HuH-7 (cell line): ENCODE data around the gene GLDC.
A peak's percentile ranks its signal among the peaks of the same experiment; 100 is the strongest.

Experiments used
- DNase-seq: peaks from one replicate; pipeline ENCODE4 v3.0.0; 2011; ENCODE audit warnings: low spot score

Gene GLDC

DNA sequence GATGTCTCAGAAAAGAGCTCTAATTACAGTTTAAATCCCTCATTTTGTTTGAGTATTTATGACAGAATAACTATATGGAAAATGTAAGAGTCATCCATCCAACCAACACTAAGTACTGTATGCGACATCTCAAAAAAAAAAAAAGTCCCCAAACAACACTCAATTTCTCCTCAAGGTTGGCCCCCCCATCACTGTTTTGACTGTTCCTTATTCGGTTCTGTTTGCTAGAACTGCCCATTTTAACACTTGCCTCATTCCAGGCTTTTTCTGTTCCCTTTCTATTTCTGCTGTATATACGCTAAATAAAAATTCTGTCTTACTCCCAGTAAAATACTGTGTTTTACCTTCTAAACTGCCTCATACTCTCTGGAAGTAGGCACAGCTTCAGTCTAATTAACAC, 25.2 kb downstream of the GLDC start:
- DNase-seq = no peak

DNA sequence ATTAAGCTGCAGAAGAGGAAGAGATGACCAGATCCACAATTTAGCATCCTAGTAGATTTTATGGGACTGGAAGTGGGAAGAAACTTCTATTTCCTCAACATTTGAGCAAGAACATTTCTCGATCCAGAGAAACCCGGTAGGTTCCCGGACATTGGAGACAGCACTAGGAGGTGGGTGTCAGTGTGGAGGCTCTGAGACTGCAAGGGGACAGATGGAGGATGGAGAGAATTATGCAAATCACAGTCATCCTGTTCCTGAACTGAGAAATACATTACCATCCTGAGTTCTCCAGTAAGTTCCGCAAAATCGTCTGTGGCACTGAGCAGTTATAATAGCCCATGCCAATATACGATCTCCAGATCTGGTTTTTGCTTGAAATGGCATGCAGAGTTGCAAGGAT, 25.6 kb downstream of the GLDC start:
- DNase-seq = no peak

DNA sequence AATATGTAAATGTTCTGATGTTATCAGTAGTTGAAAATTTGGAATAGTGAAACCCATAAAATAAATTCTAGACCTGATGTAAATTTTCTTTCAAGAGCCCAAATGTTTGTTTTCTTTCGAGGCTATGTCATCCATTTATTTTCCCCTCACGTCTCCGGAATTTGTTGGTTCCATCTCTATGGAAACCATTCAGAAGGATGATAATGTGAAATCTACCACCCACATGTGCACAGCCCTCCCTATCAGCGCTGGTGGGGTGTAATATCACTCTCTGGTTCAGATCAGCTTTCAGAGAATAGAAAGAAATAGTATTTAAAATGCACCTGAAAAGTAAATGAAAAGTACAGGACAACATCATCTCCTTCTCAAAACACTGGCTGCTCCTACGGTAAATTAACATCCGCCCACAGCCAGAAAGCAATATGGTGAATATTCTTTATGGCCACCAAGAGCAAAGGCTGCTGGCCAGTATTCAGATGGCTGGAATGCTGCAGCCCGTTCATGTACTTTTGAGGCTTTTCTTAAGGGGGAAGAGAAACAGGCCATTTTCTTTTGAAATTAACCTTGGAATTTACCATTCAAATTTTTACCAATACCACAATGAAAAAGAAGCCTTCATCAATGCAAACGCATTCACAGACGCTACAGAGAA, 28.5 kb downstream of the GLDC start:
- no peak for DNase-seq

DNA sequence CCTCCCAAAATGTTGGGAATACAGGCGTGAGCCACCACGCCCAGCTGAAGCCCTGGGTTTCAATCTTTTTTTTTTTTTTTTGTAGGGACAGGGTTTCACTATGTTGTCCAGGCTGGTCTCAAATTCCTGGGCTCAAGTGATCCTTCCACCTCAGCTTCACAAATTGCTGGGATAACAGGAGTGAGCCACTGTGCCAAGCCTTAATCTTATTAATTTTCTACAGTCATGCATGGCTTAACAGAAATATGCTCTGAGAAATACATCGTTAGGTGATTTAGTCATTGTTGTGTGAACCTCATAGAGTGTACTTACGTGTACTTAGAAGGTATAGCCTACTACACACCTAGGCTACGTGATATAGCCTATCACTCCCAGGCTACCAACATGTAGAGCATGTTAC, 31.0 kb downstream of the GLDC start:
- no peak for DNase-seq

DNA sequence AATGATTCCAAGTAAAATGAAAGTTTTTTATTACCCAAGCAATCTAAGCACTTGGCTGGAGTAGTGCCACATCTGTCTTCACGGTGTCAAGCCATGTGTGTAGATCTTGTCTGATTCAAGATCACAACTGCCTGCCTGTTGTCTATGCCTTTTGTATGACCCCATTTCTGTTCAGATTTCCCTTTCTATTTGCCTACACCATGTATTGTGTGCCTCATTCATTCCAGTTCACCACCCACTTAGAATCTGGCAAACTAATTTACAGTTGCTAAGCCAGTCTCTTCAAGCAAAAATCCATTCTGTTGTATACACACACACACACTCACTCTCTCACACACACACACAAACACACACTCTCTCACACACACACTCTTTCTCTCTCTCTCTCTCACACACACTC, 33.7 kb downstream of the GLDC start:
- DNase-seq = no peak

DNA sequence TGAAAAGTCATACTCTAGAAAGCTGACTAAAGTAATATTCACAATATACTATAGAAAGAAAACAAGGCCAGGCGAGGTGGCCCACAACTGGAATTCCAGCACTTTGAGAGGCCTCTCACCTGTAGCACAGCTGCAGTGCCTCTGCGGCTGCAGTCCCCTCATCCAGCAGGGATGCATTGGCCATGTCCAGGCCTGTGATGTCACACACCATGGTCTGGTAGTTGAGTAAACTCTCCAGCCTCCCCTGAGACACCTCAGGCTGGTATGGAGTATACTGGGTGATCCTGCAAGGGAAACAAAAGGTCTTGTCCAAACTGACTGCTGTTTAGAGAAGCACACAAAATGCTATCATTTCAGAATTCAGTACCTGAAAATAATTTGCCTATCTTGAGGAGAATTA, 35.5 kb downstream of the GLDC start:
- DNase-seq = no peak

DNA sequence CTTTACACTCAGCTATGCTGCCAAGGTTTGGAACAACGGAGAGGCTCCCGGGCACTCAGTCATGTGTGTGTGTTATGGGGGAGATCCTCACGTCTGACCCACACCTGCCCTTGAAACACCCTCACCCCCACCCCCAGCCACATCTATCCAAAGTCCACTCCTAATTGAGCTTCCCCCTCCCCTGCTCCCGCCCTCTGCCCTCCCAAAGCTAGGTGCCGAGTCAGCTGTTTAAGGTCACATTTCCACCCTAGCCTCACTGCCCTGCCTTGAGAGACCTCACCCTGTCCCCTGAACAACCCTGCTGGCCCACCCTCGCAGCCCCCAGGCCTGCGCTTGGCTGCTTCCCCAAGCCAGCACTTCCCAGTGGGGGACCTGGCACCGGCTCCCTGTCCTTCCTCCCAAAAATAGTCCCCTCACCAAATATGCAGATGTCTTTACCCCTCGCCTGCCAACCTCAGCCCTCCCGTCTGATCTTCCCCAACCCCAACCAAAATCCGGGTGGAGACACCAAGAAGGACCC, 36.0 kb downstream of the GLDC start:
- no peak for DNase-seq

DNA sequence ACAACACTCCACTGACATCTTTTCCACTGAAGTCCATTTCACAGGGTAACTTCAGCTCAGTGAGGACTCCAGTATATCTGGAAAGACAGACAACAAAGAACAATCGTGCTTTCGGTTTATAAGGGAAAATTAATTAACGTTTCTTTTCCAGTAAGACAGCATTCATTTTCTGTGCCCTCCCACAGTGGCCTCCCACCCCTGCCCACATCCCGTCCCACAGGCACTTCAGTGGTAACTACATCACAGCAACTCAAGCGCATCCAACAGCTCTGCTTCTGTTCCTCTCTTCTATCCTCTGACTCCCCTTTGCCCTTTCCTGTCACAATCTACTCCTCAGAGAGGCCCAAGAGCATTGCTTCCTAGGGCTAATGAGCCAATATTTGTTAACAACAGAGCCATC, 40.3 kb downstream of the GLDC start:
- DNase-seq = no peak

DNA sequence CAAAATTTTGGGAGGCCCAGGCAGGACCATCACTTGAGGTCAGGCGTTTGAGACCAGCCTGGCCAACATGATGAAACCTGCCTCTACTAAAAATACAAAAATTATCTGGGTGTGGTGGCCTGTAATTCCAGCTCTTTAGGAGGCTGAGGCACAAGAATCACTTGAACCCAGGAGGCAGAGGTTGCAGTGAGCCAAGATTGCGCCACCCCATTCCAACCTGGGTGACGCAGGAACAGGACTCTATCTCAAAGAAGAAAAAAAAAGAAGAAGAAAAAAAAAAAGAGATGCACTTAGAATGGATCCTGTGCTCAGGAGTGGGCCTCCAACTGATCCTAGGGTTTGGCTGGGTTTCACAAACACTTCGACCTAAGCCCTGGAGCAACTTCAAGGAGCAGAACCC, 45.1 kb downstream of the GLDC start:
- no peak for DNase-seq

DNA sequence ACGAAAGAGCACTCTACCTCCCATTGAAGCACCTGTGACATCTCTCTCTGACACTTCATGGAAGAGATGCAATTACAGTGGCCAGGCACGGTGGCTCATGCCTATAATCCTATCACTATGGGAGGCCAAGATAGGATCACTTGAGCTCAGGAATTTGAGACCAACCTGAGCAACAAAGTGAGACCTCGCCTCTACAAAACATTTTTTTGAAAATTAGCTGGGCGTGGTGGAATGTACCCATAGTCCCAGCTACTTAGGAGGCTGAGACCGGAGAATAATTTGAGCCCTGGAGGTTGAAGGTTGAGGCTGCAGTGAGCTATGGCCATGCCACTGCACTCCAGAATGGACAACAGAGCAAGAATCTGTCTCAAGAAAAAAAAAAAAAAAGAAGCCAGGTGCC, 45.5 kb downstream of the GLDC start:
- DNase-seq = no peak

DNA sequence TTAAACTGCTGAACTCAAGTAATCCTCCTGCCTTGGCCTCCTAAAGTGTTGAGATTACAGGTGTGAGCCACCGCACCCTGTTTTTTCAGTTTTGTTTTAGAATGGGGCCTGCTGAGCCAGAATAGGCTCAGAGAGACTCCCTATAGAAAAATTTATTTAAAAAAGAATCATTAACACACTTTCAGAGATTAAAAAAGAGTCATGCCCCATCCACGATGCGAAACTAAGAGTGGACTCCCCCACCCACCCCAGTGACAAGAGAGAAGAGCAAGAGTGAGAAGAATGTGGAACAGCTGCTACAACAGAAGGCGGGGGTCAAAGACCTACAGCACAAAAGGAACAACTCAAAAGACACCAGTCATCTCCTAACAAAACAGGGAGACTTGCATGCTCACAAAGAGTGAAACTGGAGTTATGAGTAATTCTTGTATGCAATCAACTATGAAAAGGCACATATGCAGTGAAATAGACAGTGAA, 47.2 kb downstream of the GLDC start:
- DNase-seq = no peak

DNA sequence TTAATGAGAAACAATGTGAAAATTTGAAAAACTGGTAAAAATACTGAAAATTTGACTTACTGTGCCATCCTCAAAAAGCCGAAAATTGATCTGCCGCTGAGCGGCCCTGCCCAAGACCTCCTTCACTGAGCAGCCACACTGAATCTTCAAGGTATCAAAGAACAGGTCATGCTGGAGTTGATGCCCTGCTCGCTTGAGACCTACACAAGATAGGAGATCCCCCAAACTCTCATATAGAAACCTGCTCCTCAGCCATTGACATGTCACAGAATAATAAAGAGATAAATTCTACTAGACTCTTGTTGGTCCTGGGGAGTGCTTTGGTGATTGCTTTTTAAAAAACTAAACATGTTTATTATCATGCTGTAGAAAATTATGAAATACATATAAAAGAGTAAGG, 52.7 kb downstream of the GLDC start:
- no peak for DNase-seq

DNA sequence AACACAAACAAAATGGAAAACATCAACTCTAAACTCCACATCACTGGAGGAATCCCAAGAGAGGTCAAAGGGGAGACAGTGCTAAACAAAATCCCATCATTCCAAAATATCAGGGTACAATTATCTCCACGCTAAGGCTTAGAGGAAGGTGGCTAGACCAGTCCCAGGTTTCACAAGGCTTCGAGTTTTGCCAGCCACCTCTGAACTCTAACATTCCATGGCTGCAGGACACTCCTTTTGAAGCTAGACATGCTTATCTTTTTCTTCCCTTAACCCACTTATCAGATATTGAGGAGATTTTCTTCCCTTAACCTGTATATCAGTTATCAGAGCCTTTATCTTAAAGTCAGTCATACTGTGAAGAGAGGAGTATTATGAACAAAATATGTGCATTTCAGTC, 53.3 kb downstream of the GLDC start:
- DNase-seq = no peak

DNA sequence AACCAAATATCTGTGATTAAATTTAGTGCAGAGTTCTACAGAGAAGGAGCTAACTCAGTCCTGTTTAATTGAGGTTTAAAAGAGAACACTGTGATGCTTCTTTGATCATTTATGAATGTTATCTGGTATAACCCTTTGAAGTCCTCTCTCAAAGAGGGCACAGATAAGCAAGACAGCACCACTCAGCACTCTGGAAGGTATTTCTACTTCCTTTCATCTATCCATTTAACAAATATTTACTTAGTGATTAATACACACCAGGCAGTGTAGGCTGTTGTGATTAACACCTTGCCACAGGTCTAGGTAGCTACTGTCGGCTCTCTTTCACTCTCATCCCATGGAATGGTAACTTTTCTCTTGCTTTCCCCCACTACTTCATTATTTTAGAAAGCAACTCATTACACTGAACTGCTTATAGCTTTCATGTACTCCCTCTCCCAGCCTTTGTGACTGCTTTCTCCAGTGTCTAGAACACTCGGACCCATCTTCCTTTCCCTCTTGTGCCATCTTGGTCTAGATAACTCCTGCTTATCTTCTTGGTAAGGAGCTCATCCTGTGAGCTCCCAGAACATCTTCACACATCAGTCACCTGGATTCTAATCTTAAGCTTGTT, 54.7 kb downstream of the GLDC start:
- peak; percentile 30 for DNase-seq

DNA sequence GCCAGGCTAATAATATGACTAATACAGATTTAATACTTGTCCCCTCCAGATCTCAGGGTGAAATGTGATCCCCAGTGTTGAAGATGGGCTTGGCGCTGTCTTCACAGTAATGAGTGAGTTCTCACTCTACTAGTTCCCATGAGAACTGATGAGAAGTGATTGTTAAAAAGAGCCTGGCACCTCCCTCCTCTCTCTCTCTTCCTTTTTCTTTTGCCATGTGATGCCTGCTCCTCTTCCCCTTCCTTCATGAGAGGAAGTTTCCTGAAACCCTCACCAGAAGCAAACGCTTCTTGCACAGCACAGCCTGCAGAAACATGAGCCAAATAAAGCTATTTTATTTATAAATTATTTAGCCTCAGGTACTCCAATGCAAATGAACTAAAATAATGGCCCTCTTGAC, 55.2 kb downstream of the GLDC start:
- no peak for DNase-seq

DNA sequence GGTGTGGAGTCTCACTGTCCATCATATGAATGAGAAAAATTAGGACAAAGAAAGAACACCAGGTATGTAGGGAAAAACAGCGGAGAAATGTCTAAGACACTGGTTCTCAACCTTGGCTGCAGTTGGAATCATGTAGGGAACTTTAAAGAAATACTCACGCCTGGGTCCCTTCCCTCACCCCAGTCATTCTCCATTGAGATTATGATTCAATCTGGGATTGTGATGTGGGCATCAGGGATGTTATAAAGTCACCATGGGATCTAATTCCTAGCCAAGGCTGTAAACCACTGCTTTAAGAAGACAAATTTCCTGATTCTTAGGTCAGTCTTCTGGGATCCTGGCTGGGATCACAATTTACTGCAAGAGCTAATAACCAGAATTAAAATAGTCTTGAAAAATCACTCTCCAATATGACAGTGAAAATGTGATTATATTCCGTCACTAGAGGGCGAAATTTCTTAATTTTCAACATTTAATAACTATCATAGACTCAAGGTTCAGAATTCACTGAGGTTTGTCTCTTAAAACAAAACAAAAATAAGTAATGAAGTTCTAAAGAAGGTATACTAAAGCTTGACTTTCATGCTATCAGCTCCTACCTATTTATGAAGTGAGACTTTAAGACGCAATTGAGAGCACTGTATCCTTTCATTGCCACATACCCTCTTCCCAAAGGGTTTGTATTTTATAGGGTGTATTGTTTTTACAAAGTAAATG, 60.5 kb downstream of the GLDC start:
- no peak for DNase-seq

DNA sequence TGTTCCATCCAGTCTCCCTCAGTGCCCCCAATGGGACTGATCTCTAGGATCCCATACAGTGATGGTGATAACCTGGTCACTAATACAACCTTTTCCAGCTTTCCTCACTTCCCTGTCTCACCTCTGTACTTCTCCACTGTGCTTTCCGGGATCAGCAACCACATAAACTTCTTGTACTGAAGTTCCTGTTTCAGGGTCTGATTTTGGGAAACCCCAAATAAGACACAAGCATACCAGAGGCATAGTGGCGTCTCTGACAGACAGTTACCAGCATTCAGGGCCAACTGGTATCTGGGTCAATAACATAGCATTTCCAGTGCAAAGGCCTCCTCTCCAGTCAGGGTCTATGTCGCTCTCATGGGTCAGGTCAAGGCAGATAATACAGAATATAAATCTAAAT, 64.3 kb downstream of the GLDC start:
- no peak for DNase-seq

DNA sequence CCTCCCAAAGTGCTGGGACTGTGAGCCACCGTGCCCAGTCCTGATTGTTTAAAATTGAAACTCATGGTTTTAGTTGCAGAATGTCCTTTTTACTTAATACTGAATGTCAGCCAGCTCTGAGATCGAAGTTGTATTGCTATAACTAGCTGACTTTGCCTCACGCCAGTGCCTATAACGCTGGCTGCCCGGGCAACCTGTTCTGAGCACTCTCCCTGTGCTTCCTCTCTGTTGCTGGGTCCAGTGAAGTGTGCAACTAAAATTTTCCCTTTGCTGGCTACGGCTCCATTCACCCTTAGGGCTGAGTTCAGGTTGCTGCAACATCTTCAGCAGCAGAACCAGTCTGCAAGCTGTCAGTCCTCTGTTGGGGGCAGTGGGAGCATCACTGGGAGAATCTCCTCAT, 65.9 kb downstream of the GLDC start:
- DNase-seq = no peak

DNA sequence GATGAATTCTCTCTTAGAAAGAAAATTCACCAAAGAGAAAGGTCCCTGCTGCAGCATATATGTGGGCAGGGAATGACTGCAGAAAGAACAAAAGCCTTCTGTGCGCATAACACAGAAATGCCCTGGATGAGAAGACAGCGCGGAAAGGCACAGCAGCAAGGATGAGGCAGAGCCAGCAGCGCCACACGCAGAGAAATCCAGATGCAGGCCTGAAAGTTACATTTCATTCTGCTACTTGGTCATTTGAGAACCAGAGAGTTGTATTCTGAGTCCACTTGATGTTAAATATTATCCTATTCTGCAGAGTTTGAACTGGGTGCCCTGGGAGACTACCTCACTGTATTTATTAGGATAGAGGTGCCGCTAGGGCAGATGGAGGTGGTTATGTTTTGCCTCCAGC, 68.5 kb downstream of the GLDC start:
- no peak for DNase-seq

DNA sequence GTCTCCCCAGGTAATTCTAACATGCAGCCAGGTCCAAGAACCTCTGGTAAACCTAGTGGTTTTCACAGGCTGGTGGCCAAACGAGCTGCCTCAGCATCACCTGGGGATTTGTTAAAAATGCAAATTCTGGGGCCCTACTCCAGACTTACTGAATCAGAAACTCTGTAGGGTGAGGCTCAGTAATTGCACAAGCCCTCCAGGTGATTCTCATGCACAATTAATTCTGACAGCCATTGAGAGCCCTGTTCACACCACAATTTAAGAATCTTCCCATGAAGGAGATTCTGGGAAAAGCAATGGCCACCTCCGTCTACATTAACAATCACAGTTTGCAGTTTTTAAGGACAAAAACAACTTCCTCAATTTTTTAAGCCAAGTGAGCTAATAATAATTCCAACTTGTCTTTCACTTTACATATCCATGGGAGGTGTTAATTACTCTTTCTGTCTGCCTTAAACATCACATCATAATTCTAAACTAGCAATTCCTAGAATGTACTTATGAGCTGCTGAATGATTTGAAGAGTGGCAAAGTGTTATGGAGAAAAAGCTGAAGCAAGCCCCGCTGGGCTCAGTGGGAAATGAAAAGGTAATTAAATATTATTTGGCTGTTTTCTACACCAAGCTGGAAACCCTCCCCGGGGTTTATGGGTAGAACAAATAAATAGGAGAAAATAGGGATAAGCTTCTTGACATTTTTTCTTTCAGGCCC, 70.0 kb downstream of the GLDC start:
- no peak for DNase-seq

DNA sequence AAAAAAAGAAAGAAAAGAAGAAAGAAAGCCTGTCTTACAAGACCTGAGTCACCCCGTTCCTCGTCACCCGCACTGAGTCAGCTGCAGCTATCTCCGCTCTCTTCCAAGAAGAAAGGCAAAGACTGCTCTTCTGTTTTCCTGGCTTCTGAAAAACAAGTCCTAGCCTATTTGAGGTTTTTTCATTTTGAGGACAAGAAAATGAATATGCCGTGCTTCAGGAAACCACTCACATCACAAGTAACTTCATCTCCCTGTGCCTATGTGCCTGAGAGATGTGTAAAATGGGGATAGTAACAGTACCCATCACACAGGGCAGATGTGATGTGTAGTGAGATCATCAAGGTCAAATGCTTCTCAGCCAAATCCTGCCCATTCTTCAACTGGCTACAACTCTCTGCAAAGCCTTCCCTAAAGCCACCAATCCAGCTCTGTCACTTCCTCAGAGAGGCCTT, 78.4 kb downstream of the GLDC start:
- no peak for DNase-seq

DNA sequence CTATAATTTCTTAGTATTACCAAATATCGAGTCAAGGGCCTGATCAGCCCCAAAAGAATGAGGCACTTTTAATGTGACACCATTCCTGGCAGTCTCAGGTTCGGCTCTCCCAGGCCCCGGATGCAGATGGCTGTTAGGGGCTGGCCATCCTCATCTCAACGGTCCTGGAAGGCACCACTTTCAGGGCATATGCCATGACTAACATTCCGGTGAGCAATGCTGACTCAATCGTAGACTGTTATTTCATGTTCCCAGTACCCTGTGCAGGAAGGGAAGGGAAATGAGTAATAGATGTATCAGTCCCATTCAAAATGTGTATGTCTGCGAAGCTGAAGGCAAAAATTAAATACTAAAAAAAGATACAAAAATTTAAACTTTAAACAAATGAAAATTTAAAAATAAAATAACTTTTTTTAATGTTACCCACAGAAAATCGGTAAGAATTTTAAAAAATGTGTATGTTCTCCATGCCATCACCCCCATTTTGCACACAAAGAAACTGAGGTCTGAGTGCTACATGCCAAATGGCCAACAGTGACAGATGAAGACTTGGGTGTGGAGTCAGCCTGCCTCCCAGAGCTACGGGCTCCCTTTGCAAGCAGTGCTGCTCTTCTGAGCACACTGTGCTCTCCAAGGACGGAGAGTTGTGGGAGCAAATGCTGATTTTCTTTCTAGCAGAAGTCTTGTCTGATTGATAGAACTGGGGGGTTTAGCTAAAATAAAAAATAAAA, 79.0 kb downstream of the GLDC start:
- no peak for DNase-seq
